Small intestine (tissue), 7 donors: ENCODE data around the gene COL5A1. TPM values are rescaled to one million over a fixed set of nuclear protein-coding genes. Genes with fewer than 3 reads are reported as not detected.
"Not testable (repeated sequence)": the region's sequence is repeated elsewhere in the genome, so short reads cannot be mapped to it uniquely, and the experiment has no call there.

Experiments used
- DNase-seq, 2 donors: peaks; one replicate each; pipeline versions ENCODE4 v3.0.0 to v3.0.0-alpha.2; 2013
- FAIRE-seq: peaks from 2 replicates; lab custom pipeline; 2012; peaks lifted over from hg19 to GRCh38; lab: Jason Lieb, UNC
- H3K27ac ChIP-seq, 3 donors: one replicate each; pipeline ENCODE4 v1.5.1; 2013; ENCODE audit warnings: low read length in 2 of 3, mild to moderate bottlenecking in 2 of 3, control low read depth in 1 of 3, inconsistent platforms in 1 of 3, low read depth in 1 of 3, moderate library complexity in 1 of 3
- H3K27me3 ChIP-seq, 3 donors: one replicate each; pipeline ENCODE4 v1.6.1; 2013; ENCODE audit warnings: low read length in 3 of 3, inconsistent platforms in 1 of 3; ENCODE audit not compliant: control insufficient read depth in 3 of 3, insufficient read depth in 3 of 3
- H3K36me3 ChIP-seq, 3 donors: one replicate each; pipeline ENCODE4 v1.6.1; 2013; ENCODE audit warnings: low read length in 3 of 3, inconsistent platforms in 1 of 3, low read depth in 1 of 3, mild to moderate bottlenecking in 1 of 3, moderate library complexity in 1 of 3; ENCODE audit not compliant: control insufficient read depth in 3 of 3, insufficient read depth in 2 of 3
- H3K4me1 ChIP-seq, 3 donors: one replicate each; pipeline ENCODE4 v1.6.1; 2013; ENCODE audit warnings: low read length in 2 of 3, inconsistent platforms in 1 of 3, low read depth in 1 of 3, mild to moderate bottlenecking in 1 of 3, moderate library complexity in 1 of 3; ENCODE audit not compliant: control insufficient read depth in 3 of 3, insufficient read depth in 2 of 3
- H3K4me3 ChIP-seq, 3 donors: one replicate each; pipeline ENCODE4 v1.5.1; 2013; ENCODE audit warnings: low read length in 3 of 3, control low read depth in 1 of 3, inconsistent platforms in 1 of 3, low read depth in 1 of 3, mild to moderate bottlenecking in 1 of 3, moderate library complexity in 1 of 3
- H3K9me3 ChIP-seq, 2 donors: one replicate each; pipeline ENCODE4 v1.6.1; 2013; ENCODE audit warnings: low read depth in 1 of 2, low read length in 1 of 2; ENCODE audit not compliant: control insufficient read depth in 2 of 2, insufficient read depth in 1 of 2
- WGBS, 3 donors: extraction: QIAGEN DNeasy Blood & Tissue Kit; methylation state at CpG; one replicate each; pipeline ENCODE4 v1.1.7; 2013; 5-methylcytosine and 5-hydroxymethylcytosine counted together
- polyA plus RNA-seq, 4 donors: library from polyadenylated mRNA; stranded (reverse) in 3 of 4; unstranded in 1 of 4; fragments of 200-250 nt in 3 of 4; fragments of 120-200 nt in 1 of 4; gene quantifications; one replicate each; pipeline versions ENCODE4 v1.2.1 to v1.2.3, GENCODE V29; 2013
- donor health status: healthy with polysubstance abuse.
- donor health status: control.
- donor health status: control.
- donor health status: Bipolar disorder and iron deficiency.
- donor health status: healthy.

COL5A1 gene
- polyA plus RNA-seq, 4 donors: 0.22 to 54.0 (median 5.4) TPM

GRCh38 chr9:134666208-134666607 lies 24.6 kb downstream of the COL5A1 start:
- no peaks in the 10 kb centered on the region for H3K9me3 ChIP-seq
- H3K4me3 ChIP-seq: no peak overlapping the region
- no peak for DNase-seq
- 56 to 79% (median 74%) methylated on average over 6 of the region's 6 CpGs for WGBS, 3 donors
- no peak overlapping the region for H3K27ac ChIP-seq
- FAIRE-seq: no peak
- no peaks in the 10 kb centered on the region for H3K36me3 ChIP-seq
- no peaks in the 10 kb centered on the region for H3K27me3 ChIP-seq
- peaks cover 0 to 6% (median 0%) of the 10 kb centered on the region in 3 donors for H3K4me1 ChIP-seq

- H3K4me1 ChIP-seq: peaks cover 0 to 6% (median 0%) of the 10 kb centered on the region in 3 donors
- H3K9me3 ChIP-seq: no peaks in the 10 kb centered on the region
- WGBS, 3 donors: 69 to 73% (median 69%) methylated on average over 7 of the region's 7 CpGs
- no peak overlapping the region for H3K4me3 ChIP-seq
- DNase-seq (no peak), FAIRE-seq (no peak)
- no peak overlapping the region for H3K27ac ChIP-seq
- H3K27me3 ChIP-seq: no peaks in the 10 kb centered on the region
- no peaks in the 10 kb centered on the region for H3K36me3 ChIP-seq
These were observed 25.2 kb downstream of the COL5A1 start for GRCh38 chr9:134666831-134667230.

GRCh38 chr9:134668977-134669376 lies 27.4 kb downstream of the COL5A1 start:
- not testable (repeated sequence) for H3K9me3 ChIP-seq, H3K4me1 ChIP-seq, H3K36me3 ChIP-seq, H3K27me3 ChIP-seq, H3K4me3 ChIP-seq, DNase-seq, FAIRE-seq, H3K27ac ChIP-seq

- 60 to 85% (median 65%) methylated on average over 9 of the region's 9 CpGs for WGBS, 3 donors
- no peak for FAIRE-seq
These were observed 27.9 kb downstream of the COL5A1 start for GRCh38 chr9:134669399-134669955.

GRCh38 chr9:134670042-134670525 lies 28.5 kb downstream of the COL5A1 start:
- H3K4me3 ChIP-seq: no peak overlapping the region
- 39 to 42% (median 41%) methylated on average over 6 of the region's 6 CpGs for WGBS, 3 donors
- DNase-seq (no peak), FAIRE-seq (no peak)
- H3K36me3 ChIP-seq: no peaks in the 10 kb centered on the region
- H3K27me3 ChIP-seq: no peaks in the 10 kb centered on the region
- H3K27ac ChIP-seq: no peak overlapping the region
- no peaks in the 10 kb centered on the region for H3K9me3 ChIP-seq
- no peaks in the 10 kb centered on the region for H3K4me1 ChIP-seq

More at GRCh38 chr9:134669399-134669955, 27.9 kb downstream of the COL5A1 start:
- DNase-seq: no peak
- Histone ChIP-seq H3K4me3 (no peak overlapping the region), H3K27me3 (no peaks in the 10 kb centered on the region), H3K27ac (peak overlapping the region in 1 of 3 donors; percentile 19), H3K36me3 (no peaks in the 10 kb centered on the region), H3K9me3 (no peaks in the 10 kb centered on the region), H3K4me1 (no peaks in the 10 kb centered on the region)

GRCh38 chr9:134670851-134671281 lies 29.3 kb downstream of the COL5A1 start:
- Histone ChIP-seq H3K4me3 (no peak overlapping the region), H3K27me3 (no peaks in the 10 kb centered on the region), H3K9me3 (no peaks in the 10 kb centered on the region), H3K36me3 (no peaks in the 10 kb centered on the region), H3K27ac (no peak overlapping the region), H3K4me1 (no peaks in the 10 kb centered on the region)
- DNase-seq (no peak), FAIRE-seq (no peak)
- 82 to 89% (median 83%) methylated on average over 11 of the region's 11 CpGs for WGBS, 3 donors

GRCh38 chr9:134671341-134672113 lies 29.9 kb downstream of the COL5A1 start:
- no peak overlapping the region for H3K4me3 ChIP-seq
- WGBS, 3 donors: 80 to 88% (median 83%) methylated on average over 15 of the region's 15 CpGs
- no peaks in the 10 kb centered on the region for H3K9me3 ChIP-seq
- no peaks in the 10 kb centered on the region for H3K27me3 ChIP-seq
- DNase-seq (no peak), FAIRE-seq (no peak)
- no peaks in the 10 kb centered on the region for H3K4me1 ChIP-seq
- no peak overlapping the region for H3K27ac ChIP-seq
- H3K36me3 ChIP-seq: no peaks in the 10 kb centered on the region

GRCh38 chr9:134676361-134676760 lies 34.8 kb downstream of the COL5A1 start:
- 37 to 55% (median 41%) methylated on average over 5 of the region's 5 CpGs for WGBS, 3 donors
- DNase-seq (no peak), FAIRE-seq (no peak)
- no peak overlapping the region for H3K27ac ChIP-seq
- H3K36me3 ChIP-seq: no peaks in the 10 kb centered on the region
- H3K9me3 ChIP-seq: no peaks in the 10 kb centered on the region
- H3K4me3 ChIP-seq: no peak overlapping the region
- no peaks in the 10 kb centered on the region for H3K4me1 ChIP-seq
- H3K27me3 ChIP-seq: no peaks in the 10 kb centered on the region
